Measurements from ENCODE around the gene NT5DC2. TPM values are rescaled to one million over a fixed set of nuclear protein-coding genes. Genes with fewer than 3 reads are reported as not detected.

The NT5DC2 gene
- polyA plus RNA-seq, 3 donors: 0.66 to 28.4 (median 0.67) TPM

- H3K4me1 Mint-ChIP-seq: no peaks in the 10 kb centered on the region
- no peaks in the 10 kb centered on the region for H3K9me3 ChIP-seq (replicated peaks in 1 of 2; ENCODE audit: control insufficient read depth in 1 of 2, insufficient read depth in 1 of 2, low read length in 2 of 2)
- H3K4me3 ChIP-seq (replicated peaks in 1 of 3; ENCODE audit: low read depth in 2 of 3, low read length in 3 of 3): no peak overlapping the region
- H3K4me1 ChIP-seq (ENCODE audit: control insufficient read depth in 1 of 2, insufficient read depth in 2 of 2, low read length in 2 of 2): no peaks in the 10 kb centered on the region
- H3K27ac Mint-ChIP-seq: no peak overlapping the region
- no peak for DNase-seq
- peaks cover 52% of the 10 kb centered on the region for H4K20me1 ChIP-seq (ENCODE audit: insufficient read depth, low read length)
- TF ChIP-seq CTCF (IDR thresholded peaks at IDR 0.05): no peak
- no peak overlapping the region for H3K9ac ChIP-seq (ENCODE audit: insufficient read depth, low read length, poor library complexity, severe bottlenecking)
- H3K27me3 ChIP-seq (ENCODE audit: control insufficient read depth in 2 of 2, insufficient read depth in 2 of 2, low read length in 2 of 2): no peaks in the 10 kb centered on the region
- intact Hi-C loops (cut with micrococcal nuclease): no loop called here
- no peak overlapping the region for H3K4me3 Mint-ChIP-seq
- peaks cover 13% of the 10 kb centered on the region for H3K79me2 ChIP-seq (ENCODE audit: insufficient read depth, low read length)
- peaks cover 80 to 100% of the 10 kb centered on the region in 2 donors for H3K36me3 ChIP-seq (replicated peaks in 1 of 2; ENCODE audit: control insufficient read depth in 1 of 2, insufficient read depth in 2 of 2, low read length in 2 of 2)
- H3K27ac ChIP-seq (ENCODE audit: low read depth in 1 of 2, low read length in 2 of 2): no peak overlapping the region
- peaks cover 0 to 2% (median 0%) of the 10 kb centered on the region in 7 donors for H3K9me3 Mint-ChIP-seq
- no peak overlapping the region for H3K4me2 ChIP-seq (replicated peaks; ENCODE audit: extremely low read depth, low read length, poor library complexity, severe bottlenecking)
- H3K36me3 Mint-ChIP-seq: peaks cover 69 to 75% of the 10 kb centered on the region in 2 donors
- H2AFZ ChIP-seq (ENCODE audit: insufficient read depth, low read depth, low read length, poor library complexity, severe bottlenecking): no peak overlapping the region
- H3K27me3 Mint-ChIP-seq (ENCODE audit: low read depth in 3 of 3): no peaks in the 10 kb centered on the region
Observed at GRCh38 chr3:52551118-52551517, 17.5 kb upstream of the NT5DC2 start.

GRCh38 chr3:52547143-52547542 lies 13.5 kb upstream of the NT5DC2 start:
- H3K27ac Mint-ChIP-seq: no peak overlapping the region
- peaks cover 0 to 2% (median 0%) of the 10 kb centered on the region in 7 donors for H3K9me3 Mint-ChIP-seq
- Histone ChIP-seq H3K27me3 (ENCODE audit: control insufficient read depth in 2 of 2, insufficient read depth in 2 of 2, low read length in 2 of 2) (no peaks in the 10 kb centered on the region), H4K20me1 (ENCODE audit: insufficient read depth, low read length) (peaks cover 52% of the 10 kb centered on the region), H3K4me1 (ENCODE audit: control insufficient read depth in 1 of 2, insufficient read depth in 2 of 2, low read length in 2 of 2) (no peaks in the 10 kb centered on the region), H3K4me3 (replicated peaks in 1 of 3; ENCODE audit: low read depth in 2 of 3, low read length in 3 of 3) (no peak overlapping the region), H3K9me3 (replicated peaks in 1 of 2; ENCODE audit: control insufficient read depth in 1 of 2, insufficient read depth in 1 of 2, low read length in 2 of 2) (no peaks in the 10 kb centered on the region), H2AFZ (ENCODE audit: insufficient read depth, low read depth, low read length, poor library complexity, severe bottlenecking) (no peak overlapping the region), H3K27ac (ENCODE audit: low read depth in 1 of 2, low read length in 2 of 2) (no peak overlapping the region), H3K4me2 (replicated peaks; ENCODE audit: extremely low read depth, low read length, poor library complexity, severe bottlenecking) (no peak overlapping the region), H3K9ac (ENCODE audit: insufficient read depth, low read length, poor library complexity, severe bottlenecking) (no peak overlapping the region), H3K36me3 (replicated peaks in 1 of 2; ENCODE audit: control insufficient read depth in 1 of 2, insufficient read depth in 2 of 2, low read length in 2 of 2) (peaks cover 61 to 95% of the 10 kb centered on the region in 2 donors), H3K79me2 (ENCODE audit: insufficient read depth, low read length) (peaks cover 49% of the 10 kb centered on the region)
- no peak overlapping the region for H3K4me3 Mint-ChIP-seq
- H3K4me1 Mint-ChIP-seq: no peaks in the 10 kb centered on the region
- H3K27me3 Mint-ChIP-seq (ENCODE audit: low read depth in 3 of 3): no peaks in the 10 kb centered on the region
- peaks cover 53 to 73% of the 10 kb centered on the region in 2 donors for H3K36me3 Mint-ChIP-seq
- WGBS (ENCODE audit: insufficient coverage): 88% methylated on average over 1 of the region's 2 CpGs
- intact Hi-C loops (cut with micrococcal nuclease): no loop called here
- no peak for TF ChIP-seq CTCF (IDR thresholded peaks at IDR 0.05)
- DNase-seq: no peak
